ACC112 (cell line): ENCODE results near the gene TM9SF3.

ENCODE experiments used
- H2AFZ ChIP-seq: fragments of 200-600 bp; sonication (generic); one replicate; pipeline ENCODE4 v1.6.0; 2017; ENCODE audit warnings: antibody characterized with exemption, low read length; ENCODE audit not compliant: unreplicated experiment
- H3K27ac ChIP-seq: fragments of 200-600 bp; sonication (generic); 2 replicates; pipeline ENCODE4 v1.5.1; 2014; ENCODE audit warnings: low read depth, mild to moderate bottlenecking, antibody characterized with exemption, low read length, moderate library complexity
- H3K27me3 ChIP-seq: fragments of 200-600 bp; sonication (generic); 2 replicates; pipeline ENCODE4 v1.6.1; 2014; ENCODE audit warnings: mild to moderate bottlenecking, antibody characterized with exemption, low read length, moderate library complexity, mixed read lengths; ENCODE audit not compliant: insufficient read depth
- H3K36me3 ChIP-seq: fragments of 200-600 bp; sonication (generic); 2 replicates; pipeline ENCODE4 v1.6.1; 2016; ENCODE audit warnings: mild to moderate bottlenecking, antibody characterized with exemption, low read length, moderate library complexity, mixed read lengths; ENCODE audit not compliant: insufficient read depth
- H3K4me1 ChIP-seq: fragments of 200-600 bp; sonication (generic); one replicate; pipeline ENCODE4 v1.6.1; 2016; ENCODE audit warnings: low read length, mixed read lengths; ENCODE audit not compliant: insufficient read depth, unreplicated experiment, control insufficient read depth
- H3K4me3 ChIP-seq: fragments of 200-600 bp; sonication (generic); 2 replicates; pipeline ENCODE4 v1.5.1; 2014; ENCODE audit warnings: mild to moderate bottlenecking, low read depth, low read length
- H3K79me2 ChIP-seq: fragments of 200-600 bp; sonication (generic); one replicate; pipeline ENCODE4 v1.6.0; 2016; ENCODE audit warnings: low read length; ENCODE audit not compliant: control insufficient read depth, unreplicated experiment, insufficient read depth

The TM9SF3 gene

DNA sequence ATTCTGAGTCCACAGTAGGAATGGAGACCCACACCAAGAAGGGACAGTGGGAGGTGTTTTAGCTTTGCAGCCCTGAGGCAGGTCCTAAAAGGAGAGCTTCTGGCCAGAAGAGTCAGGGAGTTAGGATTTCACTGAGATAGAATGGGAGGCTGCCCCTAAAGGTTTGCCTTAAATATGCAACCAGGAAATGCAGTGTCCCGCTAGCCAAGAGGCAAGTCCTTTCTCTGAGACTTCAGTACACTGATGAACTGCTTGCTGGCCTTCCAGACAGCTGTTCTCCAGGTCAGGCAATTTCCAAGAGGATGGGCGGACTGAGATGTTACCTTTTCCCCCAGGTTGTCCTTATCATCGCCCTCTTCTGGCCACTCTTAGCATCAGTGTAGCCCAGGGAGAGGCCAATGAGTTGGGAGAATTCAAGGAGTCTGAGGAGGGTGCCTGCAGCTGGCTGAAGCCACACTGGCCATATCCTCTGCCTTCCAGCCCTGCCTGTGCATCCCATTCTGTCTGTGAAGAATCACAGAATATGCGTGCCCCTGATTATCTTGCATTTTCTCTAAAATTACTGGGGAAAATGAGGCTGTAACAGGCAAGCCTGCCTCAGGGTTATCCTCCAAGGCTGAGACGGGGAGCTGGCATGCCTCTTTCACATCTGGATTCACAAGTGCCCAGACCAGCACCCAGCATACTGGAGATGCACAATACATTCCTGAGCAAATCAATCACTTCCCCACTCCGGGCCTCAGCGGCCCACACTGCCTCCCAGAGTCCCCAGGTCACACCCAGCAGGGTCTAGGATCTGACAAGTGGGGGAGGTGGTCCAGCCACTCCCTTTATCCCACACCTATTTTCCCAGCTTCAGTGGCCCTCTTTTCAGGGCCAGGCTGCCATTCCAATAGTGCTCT is 75.5 kb downstream of the TM9SF3 start:
- H2AFZ ChIP-seq, result no peak overlapping the region
- no peaks in the 10 kb centered on the region for H3K36me3 ChIP-seq
- H3K27me3 ChIP-seq, result peaks cover 20% of the 10 kb centered on the region
- no peak overlapping the region for H3K27ac ChIP-seq
- peaks cover 2% of the 10 kb centered on the region for H3K4me1 ChIP-seq
- no peak overlapping the region for H3K4me3 ChIP-seq
- no peaks in the 10 kb centered on the region for H3K79me2 ChIP-seq

DNA sequence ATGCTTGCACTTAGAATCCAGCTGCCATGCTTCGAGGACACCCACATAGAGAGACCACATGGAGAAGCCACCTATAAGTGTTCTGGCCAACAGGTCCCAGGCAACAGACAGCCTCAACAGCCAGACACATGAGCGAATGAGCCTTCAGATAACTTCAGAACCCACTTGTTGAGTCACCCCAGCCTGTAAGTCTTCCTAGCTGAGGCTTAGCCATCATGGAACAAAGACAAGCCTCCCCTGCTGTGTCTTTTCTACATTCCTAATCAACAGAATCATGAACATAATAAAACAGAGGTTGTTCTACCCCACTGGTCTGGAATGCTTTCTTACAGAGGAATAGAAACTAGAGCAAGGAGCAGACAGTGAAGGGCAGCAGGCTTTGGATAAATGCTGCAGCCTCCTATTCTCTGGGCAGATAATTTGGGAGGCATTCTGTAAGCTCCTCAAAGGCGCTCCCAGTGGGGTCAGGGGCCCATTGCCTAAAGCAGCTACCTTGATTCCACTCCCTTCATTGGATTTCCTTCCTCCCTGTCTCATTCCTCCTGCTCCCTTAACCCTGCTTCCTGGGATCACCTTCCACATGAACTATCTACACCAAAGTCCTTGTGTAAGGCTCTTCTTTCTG is 77.7 kb downstream of the TM9SF3 start:
- no peak overlapping the region for H2AFZ ChIP-seq
- no peaks in the 10 kb centered on the region for H3K36me3 ChIP-seq
- H3K4me3 ChIP-seq, result no peak overlapping the region
- H3K4me1 ChIP-seq, result peaks cover 2% of the 10 kb centered on the region
- no peaks in the 10 kb centered on the region for H3K79me2 ChIP-seq
- H3K27me3 ChIP-seq, result peaks cover 20% of the 10 kb centered on the region
- H3K27ac ChIP-seq, result no peak overlapping the region

DNA sequence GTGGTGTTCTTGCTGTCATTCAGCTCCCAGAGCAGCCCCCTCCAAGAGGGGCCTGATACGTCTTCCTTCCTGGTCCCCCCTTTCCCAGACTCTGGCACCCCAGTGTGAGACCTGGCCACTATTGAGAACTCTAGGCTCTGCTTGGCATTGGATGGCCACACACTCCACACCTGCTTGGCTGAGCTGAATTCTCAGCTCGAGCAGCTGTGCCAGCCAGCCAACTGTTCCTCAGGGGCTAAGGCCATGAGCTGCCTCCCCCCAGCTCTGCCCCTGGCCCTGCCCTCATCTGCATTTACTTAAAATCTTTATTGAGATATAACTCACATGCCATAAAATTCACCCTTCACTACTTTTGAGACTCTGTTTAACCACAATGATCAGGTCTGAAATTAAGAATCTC is 79.8 kb downstream of the TM9SF3 start:
- Histone ChIP-seq H2AFZ (no peak overlapping the region), H3K27me3 (peaks cover 7% of the 10 kb centered on the region), H3K4me1 (no peaks in the 10 kb centered on the region), H3K36me3 (no peaks in the 10 kb centered on the region), H3K27ac (no peak overlapping the region), H3K4me3 (no peak overlapping the region), H3K79me2 (no peaks in the 10 kb centered on the region)

DNA sequence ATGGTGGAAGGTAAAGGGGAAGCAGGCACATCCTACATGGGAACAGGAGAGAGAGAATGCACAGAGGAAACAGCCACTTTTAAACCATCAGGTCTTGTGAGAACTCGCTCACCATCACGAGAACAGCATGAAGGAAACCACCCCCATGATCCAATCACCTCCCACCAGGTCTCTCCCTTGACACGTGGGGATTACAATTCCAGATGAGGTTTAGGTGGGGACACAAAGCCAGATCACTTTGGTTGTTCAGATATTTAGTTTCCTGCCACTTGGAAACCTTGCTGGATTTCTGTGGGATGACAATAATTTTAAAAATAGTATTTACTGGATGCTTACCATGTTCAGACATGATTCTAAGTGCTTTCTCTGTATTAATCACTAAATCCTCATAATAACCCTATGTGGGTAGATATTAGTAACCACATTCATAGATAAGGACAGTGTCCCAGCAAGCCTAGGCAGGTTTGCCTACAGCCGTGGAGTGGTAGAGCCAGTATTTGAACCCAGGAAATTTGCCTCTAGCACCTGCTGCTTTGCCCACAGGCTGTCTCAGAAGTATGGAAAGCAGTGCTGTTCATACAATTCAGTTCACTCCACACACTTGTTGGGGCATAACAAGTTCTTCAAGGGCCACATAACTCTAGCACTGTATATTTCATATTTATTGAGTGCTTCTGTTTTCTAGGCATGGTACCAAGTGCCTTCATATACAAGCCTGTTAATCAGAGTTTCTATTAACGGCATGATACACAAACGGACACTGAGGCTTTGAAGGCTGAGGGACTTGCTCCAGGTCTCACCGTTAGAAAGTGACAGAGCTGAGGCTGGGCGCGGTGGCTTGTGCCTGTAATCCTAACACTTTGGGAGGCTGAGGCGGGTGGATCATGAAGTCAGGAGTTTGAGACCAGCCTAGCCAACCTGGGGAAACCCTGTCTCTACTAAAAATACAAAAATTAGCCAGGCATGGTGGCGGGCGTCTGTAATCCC is 81.4 kb downstream of the TM9SF3 start:
- H3K36me3 ChIP-seq, result no peaks in the 10 kb centered on the region
- H3K27ac ChIP-seq, result no peak overlapping the region
- H3K27me3 ChIP-seq, result peaks cover 6% of the 10 kb centered on the region
- no peak overlapping the region for H2AFZ ChIP-seq
- no peaks in the 10 kb centered on the region for H3K4me1 ChIP-seq
- no peak overlapping the region for H3K4me3 ChIP-seq
- no peaks in the 10 kb centered on the region for H3K79me2 ChIP-seq

DNA sequence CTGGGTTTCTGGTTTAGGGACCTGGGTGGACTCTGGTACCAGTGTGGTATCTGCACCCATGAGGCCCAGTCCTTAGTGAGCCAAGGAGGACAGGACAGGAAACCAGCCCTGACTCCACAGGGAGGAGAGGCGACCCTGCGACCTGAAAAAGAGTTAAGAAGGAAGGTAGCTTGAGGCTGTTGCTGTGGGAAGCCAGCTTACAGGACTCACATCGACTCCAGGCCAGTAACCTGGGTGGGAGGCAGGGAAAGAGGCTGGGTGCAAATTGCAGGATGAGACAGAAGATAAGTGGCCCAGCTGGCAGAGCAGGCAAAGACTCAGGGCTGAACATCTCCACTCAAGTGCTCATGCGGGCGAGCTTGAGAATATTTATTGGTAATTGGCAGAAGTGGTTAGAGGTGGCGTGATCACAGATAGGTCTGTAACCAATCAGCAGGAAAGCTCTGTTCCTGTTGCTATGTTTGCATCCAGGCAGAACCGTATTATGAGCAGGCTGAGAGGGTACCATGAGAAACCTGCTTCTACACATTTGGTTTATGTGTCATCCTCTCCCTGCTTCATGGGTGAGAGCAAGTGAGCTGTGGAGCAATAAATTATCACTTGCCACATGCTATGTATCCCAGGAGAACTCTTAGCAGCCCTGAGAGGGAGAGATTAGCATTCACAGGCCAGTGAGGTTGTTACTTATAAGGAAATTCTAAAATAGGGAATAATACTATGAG is 84.1 kb downstream of the TM9SF3 start:
- Histone ChIP-seq H3K79me2 (no peaks in the 10 kb centered on the region), H3K27ac (no peak overlapping the region), H2AFZ (no peak overlapping the region), H3K36me3 (no peaks in the 10 kb centered on the region), H3K27me3 (peaks cover 25% of the 10 kb centered on the region), H3K4me3 (no peak overlapping the region), H3K4me1 (no peaks in the 10 kb centered on the region)

DNA sequence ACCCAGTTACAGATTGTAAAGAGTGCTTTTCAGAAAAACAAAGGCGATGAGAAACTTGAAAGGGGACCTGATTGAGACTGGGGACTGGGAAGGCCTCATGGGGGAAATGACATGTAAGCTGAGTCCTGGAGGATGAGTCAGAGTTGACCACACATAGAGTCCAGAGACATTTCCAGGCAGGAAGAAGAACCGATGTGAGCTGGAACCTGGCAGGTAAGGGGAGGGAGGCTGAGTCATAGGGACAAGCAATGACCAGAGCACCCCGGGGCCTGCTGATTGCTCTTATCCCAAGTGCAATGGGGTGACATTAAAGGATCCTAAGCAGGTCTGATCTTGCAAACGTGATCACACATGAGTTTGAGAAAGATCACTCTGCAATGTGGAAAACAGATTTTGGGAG is 84.8 kb downstream of the TM9SF3 start:
- Histone ChIP-seq H3K27me3 (peaks cover 30% of the 10 kb centered on the region), H2AFZ (no peak overlapping the region), H3K36me3 (no peaks in the 10 kb centered on the region), H3K79me2 (no peaks in the 10 kb centered on the region), H3K4me3 (no peak overlapping the region), H3K4me1 (no peaks in the 10 kb centered on the region), H3K27ac (no peak overlapping the region)

DNA sequence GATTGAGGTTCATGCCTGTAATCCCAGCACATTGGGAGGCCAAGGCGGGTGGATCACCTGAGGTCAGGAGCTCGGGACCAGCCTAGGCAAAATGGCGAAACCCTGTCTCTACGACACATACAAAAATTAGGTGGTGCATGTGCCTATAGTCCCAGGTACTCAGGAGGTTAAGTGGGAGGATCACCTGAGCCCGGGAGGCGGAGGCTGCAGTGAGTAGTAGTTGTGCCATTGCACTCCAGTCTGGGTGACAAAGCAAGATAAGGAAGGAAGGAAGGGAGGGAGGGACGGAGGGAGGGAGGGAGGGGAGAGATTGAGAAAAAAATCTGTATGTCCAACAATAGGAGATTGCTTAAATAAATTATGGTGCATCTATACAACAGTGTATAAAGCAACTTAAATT is 86.3 kb downstream of the TM9SF3 start:
- no peak overlapping the region for H2AFZ ChIP-seq
- no peak overlapping the region for H3K4me3 ChIP-seq
- H3K27ac ChIP-seq, result no peak overlapping the region
- no peaks in the 10 kb centered on the region for H3K4me1 ChIP-seq
- H3K79me2 ChIP-seq, result no peaks in the 10 kb centered on the region
- H3K27me3 ChIP-seq, result peaks cover 36% of the 10 kb centered on the region
- no peaks in the 10 kb centered on the region for H3K36me3 ChIP-seq

DNA sequence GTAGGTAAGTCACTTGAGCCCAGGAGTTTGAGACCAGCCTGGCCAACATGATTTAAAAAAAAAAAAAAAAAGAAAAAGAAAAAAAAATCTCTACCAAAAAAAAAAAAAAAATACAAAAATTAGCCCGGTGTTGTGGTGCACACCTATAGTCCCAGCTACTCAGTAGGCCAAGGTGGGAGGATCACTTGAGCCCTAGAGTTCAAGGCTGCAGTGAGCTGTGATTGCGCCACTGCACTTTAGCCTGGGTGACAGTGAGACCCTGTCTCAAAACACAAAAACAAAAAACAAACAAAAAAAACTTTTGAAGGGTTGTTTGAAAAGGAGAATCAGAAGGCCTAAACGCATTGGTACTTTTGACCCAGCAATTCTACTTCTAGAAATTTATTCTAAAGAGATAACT is 86.8 kb downstream of the TM9SF3 start:
- peaks cover 41% of the 10 kb centered on the region for H3K27me3 ChIP-seq
- H2AFZ ChIP-seq, result no peak overlapping the region
- H3K4me1 ChIP-seq, result no peaks in the 10 kb centered on the region
- no peaks in the 10 kb centered on the region for H3K79me2 ChIP-seq
- H3K36me3 ChIP-seq, result no peaks in the 10 kb centered on the region
- no peak overlapping the region for H3K4me3 ChIP-seq
- H3K27ac ChIP-seq, result no peak overlapping the region

DNA sequence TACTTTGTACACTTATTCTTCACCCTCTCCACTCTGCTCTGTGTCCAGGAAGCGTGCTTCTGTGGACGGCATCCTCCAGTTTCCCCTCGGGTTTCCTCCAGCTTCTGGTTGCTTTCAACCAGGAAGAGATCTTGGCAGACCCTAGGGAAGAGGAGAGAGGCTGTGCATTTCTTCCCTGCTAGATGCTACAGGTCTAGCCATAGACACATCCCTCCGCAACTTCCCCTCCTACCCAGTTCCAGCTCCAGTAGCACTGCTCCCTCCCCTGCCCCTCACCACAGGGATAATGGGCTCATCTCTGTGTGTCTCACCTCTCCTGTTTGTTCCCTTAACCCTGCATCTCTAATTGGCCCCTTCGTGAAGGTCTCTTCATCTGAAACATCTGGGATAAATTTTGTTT is 89.4 kb downstream of the TM9SF3 start:
- H3K27me3 ChIP-seq, result peaks cover 55% of the 10 kb centered on the region
- H3K79me2 ChIP-seq, result no peaks in the 10 kb centered on the region
- no peaks in the 10 kb centered on the region for H3K36me3 ChIP-seq
- no peaks in the 10 kb centered on the region for H3K4me1 ChIP-seq
- no peak overlapping the region for H2AFZ ChIP-seq
- H3K4me3 ChIP-seq, result no peak overlapping the region
- no peak overlapping the region for H3K27ac ChIP-seq
